GM18517 (cell line): Measurements from ENCODE around the gene SUMO3.

Experiments used
- ATAC-seq: cut with Tn5 transposase; IDR thresholded peaks from one replicate; pipeline ENCODE4 v1.9.1; 2021; ENCODE audit warnings: mild to moderate bottlenecking, moderate library complexity; ENCODE audit not compliant: unreplicated experiment

SUMO3 gene

DNA sequence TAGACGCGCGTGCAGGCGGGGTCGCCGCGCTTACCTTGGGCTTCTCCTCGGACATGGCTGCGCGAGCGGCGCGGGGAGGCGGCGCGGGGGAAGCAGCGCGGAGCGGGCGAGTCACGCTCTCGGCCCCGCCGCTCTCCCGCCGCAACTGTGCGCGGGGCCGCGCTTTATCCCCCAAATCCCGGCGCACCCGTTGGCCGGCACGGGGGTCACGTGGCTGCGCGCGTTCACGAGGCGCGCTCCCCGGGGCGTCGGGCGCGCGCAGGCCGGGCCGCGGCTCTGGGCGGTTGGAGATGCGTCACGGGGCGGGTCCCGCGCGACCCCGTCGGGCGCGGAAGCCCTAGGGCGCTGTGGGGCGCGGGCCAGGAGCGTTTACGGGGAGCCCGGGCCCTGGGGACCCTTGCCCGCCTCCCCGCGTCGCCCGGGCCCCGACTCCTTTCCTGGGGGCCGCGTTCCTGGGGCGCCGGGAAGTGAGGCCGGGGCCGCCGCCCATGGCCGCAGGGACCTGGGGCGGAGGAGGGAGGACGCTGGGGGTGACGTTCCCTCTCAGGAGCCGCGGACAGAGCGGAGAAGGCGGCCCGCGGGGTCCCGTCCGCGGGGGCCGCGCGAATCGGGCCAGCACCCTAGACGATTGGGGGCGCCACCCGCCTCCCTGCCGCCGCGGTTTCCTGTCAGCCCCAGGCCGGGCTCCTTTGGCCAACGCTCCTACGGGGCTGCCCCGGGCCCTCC, at the start of gene SUMO3:
SUMO3 (minus strand) TSS at position 149 of the 726 bp plus-strand sequence; CDS start at position 55, 94 bp downstream.
- peak; percentile 65 for ATAC-seq

DNA sequence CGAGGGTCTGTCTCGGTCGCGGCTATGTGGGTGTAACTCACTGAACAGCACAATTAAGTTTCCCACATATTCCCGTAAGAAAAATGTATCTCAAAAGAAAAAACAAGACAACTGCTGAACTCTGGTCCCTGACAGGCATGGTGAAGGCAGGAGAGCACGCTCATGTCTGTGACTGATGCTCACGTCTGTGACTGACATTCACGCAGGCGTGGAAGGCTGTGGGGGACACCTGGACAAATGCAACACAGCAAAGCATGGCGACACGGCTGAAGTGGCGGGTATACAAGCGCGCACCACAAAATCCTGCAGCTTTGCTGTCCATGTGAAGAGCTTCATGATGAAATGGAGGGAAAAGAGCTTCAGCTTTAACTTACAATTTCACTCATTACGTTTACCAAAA, 49.6 kb upstream of the SUMO3 start:
- ATAC-seq = no peak

DNA sequence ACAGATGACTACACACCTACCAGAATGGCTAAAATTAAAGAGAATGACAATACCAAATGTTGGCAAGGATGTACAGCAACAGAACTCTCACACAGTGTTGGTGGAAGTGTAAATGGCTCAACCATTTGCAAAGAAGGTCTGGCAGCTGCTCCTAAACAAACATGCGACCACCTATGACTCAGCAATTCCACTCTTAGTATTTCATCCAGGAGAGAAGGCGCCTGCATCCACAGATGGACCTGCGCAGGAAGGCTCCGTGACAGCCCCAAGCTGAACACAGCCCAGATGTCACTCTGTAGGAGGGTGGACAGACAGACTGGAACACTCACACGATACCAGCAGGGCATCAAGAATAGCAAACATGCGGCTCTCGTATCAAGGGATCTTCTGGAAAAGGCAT, 48.9 kb upstream of the SUMO3 start:
- ATAC-seq = no peak

- ATAC-seq = peak; percentile 51
Observed at GRCh38 chr21:44865561-44866280, 47.9 kb upstream of the SUMO3 start.

- no peak for ATAC-seq
Observed at GRCh38 chr21:44862869-44863685, 45.2 kb upstream of the SUMO3 start.

GRCh38 chr21:44858791-44859190, 40.9 kb upstream of the SUMO3 start:
- no peak for ATAC-seq

DNA sequence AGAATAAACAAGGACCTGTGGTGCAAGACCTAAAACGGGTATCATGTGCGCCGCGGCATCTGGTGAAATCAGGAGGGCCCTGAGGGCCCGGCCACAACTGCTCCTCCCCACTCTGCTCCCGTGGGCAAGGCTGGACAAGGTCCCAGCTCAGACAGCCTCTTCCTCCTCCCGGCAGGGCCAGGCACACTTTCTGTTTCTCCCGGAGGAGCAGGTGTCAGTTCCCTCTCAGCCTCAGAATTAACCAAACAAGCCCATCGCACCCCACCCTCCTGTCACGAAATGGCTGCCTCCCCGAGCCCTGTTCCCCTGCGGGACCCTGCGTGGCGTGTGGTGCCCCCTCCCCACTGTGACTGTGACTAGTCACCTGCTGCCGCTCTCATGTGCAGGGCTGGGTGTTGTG, 40.4 kb upstream of the SUMO3 start:
- ATAC-seq = no peak

DNA sequence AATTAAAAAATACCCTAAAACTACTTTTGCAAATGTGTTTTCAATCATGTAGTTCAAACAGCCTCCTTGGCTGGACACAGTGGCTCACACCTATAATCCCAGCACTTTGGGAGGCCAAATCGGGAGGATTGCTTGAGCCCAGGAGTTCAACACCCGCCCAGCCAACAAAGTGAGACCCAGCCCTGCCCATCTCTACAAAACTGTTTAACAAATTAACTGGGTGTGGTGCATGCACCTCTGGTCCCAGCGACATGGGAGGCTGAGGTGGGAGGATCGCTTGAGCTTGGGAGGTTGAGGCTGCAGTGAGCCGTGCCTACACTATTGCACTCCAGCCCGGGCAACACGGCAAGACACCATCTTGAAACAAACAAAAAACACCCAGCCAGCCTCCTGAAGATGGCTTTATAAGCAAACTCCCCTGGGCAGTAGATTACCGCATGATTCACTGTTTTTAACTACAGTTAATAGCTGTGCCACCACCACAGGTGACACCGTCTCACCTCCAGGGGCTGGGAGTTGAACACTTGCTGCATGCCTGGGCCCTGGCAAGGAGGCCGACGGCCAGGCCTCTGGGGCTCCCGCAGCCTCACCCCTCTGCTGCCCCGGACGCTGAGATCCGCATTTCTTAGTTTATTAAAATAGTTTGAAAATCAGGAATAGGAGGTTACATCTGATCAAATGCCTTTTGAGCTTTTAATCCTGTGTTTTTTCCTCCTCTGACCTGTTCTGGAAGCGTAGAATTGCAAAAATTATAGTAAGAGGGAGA, 39.4 kb upstream of the SUMO3 start:
- no peak for ATAC-seq

- ATAC-seq = no peak
Observed at GRCh38 chr21:44856131-44856530, 38.3 kb upstream of the SUMO3 start.

- no peak for ATAC-seq
Observed at GRCh38 chr21:44855572-44855971, 37.7 kb upstream of the SUMO3 start.

DNA sequence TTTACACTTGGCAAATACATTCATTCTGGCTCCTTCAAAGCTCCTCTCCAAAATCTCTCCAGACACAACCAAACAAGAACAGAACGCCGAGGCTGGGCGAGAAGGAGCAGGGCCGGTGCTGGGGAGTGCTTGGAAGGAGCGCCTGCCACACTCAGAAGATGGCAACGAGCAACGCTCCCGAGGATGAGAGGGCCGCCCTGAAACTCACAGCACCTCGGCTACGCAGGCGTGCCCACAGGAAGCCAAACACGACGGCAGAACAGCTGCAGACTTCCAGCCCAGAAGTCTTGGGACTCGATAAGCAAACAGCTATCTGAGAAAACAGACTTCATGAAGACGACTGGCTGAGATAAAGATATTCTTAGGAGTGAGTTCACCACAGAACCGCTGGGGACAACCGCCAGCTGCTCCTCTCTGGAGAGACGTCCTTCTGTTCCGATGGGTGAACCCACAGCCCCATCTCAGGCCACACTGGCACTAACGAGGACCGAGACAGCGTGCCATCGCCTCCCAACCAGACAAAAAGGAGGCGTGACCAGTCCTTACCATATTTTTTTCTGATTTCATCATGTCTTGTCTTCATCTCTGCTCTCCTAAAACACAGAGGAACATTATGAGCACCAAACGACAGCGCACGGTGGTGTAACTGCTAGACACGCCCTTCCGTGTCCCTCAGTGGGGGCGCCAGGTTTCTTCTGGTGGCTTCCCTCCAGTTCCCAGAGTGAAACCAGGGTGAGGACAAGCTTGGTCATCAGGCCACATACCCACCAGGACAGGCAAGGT, 37.0 kb upstream of the SUMO3 start:
- ATAC-seq = no peak

DNA sequence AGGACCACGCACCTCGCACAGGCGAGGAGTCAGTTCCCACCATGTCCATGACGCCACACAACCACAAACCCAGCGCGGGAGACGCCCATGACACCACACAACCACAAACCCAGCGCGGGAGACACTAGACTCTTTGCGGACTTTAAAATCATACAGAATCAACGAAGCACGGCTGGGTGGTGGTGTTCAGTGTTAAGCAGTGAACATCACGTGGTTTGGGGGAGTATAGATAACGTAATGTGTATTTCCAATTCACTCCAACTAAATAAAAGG, 36.5 kb upstream of the SUMO3 start:
- ATAC-seq = no peak

GRCh38 chr21:44853601-44854390, 35.9 kb upstream of the SUMO3 start:
- ATAC-seq = no peak

GRCh38 chr21:44850905-44851657, 33.2 kb upstream of the SUMO3 start:
- ATAC-seq = no peak

DNA sequence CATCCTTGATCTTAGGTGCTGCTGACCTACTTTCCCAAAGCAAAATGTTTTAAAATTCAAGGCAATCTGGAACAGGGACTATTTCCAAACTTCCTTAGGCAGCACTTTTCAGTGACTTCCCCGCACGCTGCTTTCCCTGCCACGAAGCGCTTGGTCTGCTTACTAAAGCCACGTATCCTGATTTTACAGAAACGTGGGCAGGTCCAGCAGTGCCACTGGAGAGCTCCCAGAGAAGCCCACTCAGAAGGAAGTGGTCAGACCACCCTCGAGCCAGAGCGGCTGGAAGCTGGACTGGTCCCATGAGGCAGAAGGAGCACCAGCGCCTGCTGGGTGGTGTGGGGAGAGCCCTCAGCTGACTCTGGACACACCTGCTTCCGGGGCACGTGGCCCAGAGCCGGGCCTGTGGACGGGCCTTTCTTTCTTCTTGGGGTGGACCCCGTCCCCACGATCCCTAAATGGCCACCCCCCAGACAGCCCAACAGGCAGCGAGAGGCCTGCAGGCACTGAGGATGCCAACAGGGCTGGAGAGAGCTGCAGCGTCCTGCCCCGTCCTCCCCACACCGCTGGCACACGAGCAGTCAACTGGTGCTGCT, 32.4 kb upstream of the SUMO3 start:
- ATAC-seq = no peak

DNA sequence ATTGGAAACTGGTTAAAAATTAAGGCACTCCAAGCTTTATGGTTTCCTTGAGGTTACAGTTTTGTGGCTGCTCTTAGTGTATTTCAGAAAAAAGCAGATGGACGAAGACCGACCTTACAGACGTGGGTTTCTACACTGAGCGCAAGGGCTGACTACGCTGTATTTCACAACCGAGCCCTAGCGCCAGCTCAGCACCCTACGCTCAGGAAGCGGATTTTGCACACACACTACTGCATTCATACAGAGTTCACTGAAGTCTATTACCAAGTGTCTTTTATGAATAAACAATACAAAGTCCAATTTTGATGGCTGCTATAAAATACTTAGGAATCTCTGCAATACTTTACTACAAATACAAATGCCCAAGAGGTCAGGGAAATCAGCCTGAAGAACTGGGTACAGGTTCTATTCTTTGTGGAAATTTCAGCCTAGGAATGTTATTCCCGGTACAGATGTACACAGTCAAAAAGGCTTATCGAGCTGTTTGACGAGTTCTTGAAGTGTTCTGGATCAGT, 31.8 kb upstream of the SUMO3 start:
- no peak for ATAC-seq

- ATAC-seq = no peak
Observed at GRCh38 chr21:44848821-44849521, 31.1 kb upstream of the SUMO3 start.
